ENCODE measurements around the gene FAAP20. TPM values are rescaled to one million over a fixed set of nuclear protein-coding genes. Genes with fewer than 3 reads are reported as not detected.

The FAAP20 gene
- total and polyA plus RNA-seq, 10 of the 15 experiments (the other 5 are each of a cell fraction or from before 2014, with no cell fraction given) = 0.79 to 91.8 (median 20.9) TPM

DNA sequence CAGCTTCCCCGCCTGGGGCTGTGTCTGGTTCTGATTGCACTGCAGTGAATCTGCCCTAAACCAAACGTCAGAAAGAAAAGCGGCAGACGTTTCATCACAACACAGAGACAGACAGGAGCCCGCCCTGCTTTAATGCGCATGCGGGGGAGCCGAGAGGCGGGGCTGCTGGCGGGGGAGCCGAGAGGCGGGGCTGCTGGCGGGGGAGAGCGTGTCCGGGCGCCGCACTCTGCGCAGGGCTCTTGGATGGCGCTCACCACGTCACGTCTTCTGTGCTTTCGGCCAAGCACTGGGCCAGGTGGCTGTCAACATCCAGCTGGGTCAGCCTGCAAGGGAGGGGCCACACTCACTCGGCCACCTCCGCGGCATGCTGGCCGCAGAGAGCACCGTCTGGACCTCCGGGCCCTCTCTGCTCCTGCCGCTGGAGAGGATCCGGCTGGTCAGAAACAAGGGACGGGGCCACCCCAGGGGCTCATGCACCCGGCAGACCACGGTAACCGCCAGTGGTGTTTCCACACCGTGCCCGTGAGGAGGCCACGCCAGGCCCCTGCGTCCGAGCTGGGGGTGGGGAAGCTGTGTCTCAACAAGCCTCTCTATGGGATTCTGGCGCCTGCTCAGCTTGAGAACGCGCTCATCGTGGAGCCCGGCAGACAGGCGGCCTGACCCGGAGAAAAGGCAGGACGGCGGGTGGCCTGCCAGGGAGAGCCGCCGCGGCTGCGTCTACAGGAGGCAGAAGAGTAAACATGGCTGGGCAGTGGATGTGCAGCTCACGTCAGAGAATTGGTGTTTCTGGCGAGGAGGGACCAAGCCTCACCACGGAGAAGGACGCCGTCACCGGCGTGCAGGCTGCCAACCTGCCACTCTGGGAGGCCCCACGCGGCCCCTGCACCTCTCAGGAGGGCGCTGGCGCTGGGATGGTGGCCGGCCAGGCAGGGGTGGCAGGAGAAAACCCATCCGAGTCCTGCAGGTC lies 4.8 kb downstream of the FAAP20 start:
- Histone ChIP-seq H2AFZ (ENCODE audit: control insufficient read depth, low read depth, low read length) (peak overlapping the region; percentile 37; the same call in 1 of the 2 replicates), H3K9me3 (replicated peaks; ENCODE audit: control insufficient read depth, insufficient read depth, low read length) (no peaks in the 10 kb centered on the region), H3K4me1 (ENCODE audit: control insufficient read depth, insufficient read depth, low read length) (no peaks in the 10 kb centered on the region), H3K27me3 (replicated peaks in 1 of 2; ENCODE audit: control insufficient read depth in 2 of 2, insufficient read depth in 2 of 2, low read length in 1 of 2) (no peaks in the 10 kb centered on the region), H3K4me3 (peak overlapping the region; percentile 32; the same call in 1 of the 2 replicates), H3K27ac (ENCODE audit: control insufficient read depth, insufficient read depth) (peak overlapping the region; percentile 42; the same call in 1 of the 2 replicates), H4K20me1 (ENCODE audit: control insufficient read depth, insufficient read depth) (no peaks in the 10 kb centered on the region), H3K4me2 (ENCODE audit: control insufficient read depth, insufficient read depth) (peak overlapping the region; percentile 75), H3K36me3 (ENCODE audit: control insufficient read depth in 2 of 2, insufficient read depth in 2 of 2, low read length in 1 of 2) (no peaks in the 10 kb centered on the region; a peak in 1 of 4 replicates), H3K79me2 (ENCODE audit: control insufficient read depth, insufficient read depth, low read length) (peaks cover 1% of the 10 kb centered on the region), H3K9ac (ENCODE audit: control insufficient read depth, insufficient read depth, low read length) (peak overlapping the region; percentile 29; the same call in 1 of the 2 replicates)
- BruUV-seq (replicated peaks) = no TSS peak
- SMC1A ChIA-PET (ENCODE audit: uncharacterized antibody, unreplicated experiment) = no interaction called here
- DNase-seq (ENCODE audit: low read depth, low spot score) = no peak
- ATAC-seq = peak; percentile 96
- CTCF ChIA-PET = interaction anchor here (0.6 to 1.7 kb wide), 2 partner anchors 192 to 287 kb away, joined by 3 to 7 read pairs; no protein-coding TSS in a partner anchor
- in situ Hi-C loops (cut with MboI) = loop anchor here (5.0 to 10.0 kb wide), 2 partner anchors 198 to 1235 kb away; no protein-coding TSS in a partner anchor
- POLR2A ChIA-PET = interaction anchor here (0.6 to 1.1 kb wide), 2 partner anchors 9 to 96 kb away, joined by 5 read pairs; no protein-coding TSS in a partner anchor
- FAIRE-seq = no peak
- RAD21 ChIA-PET (ENCODE audit: unreplicated experiment) = no interaction called here
- 67% methylated on average over 54 of the region's 65 CpGs for WGBS (ENCODE audit: insufficient coverage, insufficient replicate concordance, low lambda C conversion rate, missing lambda C conversion rate)
- intact Hi-C loops (cut with micrococcal nuclease; ENCODE audit: unreplicated experiment) = no loop called here
- TF ChIP-seq TBL1XR1 (IDR thresholded peaks at IDR 0.05; ENCODE audit: low read depth, low read length) (no peak), ZNF207 (IDR thresholded peaks at IDR 0.05; ENCODE audit: borderline replicate concordance) (no peak), TCF3 (IDR thresholded peaks at IDR 0.05; ENCODE audit: borderline replicate concordance, insufficient read depth, low read depth, low read length) (no peak), CREB1 (IDR thresholded peaks at IDR 0.05; ENCODE audit: low read depth) (peak; percentile 14; the same call in 1 of the 2 replicates), RAD51 (IDR thresholded peaks at IDR 0.05) (no peak), IKZF2 (IDR thresholded peaks at IDR 0.05) (no peak), POLR2A (IDR thresholded peaks at IDR 0.05; ENCODE audit: low read depth, low read length) (peak; percentile 70), CHD2 (IDR thresholded peaks at IDR 0.05; ENCODE audit: borderline replicate concordance, low read depth, low read length) (0 out of 2 replicates have a peak, but pooled peaks have one; percentile 28), CREM (IDR thresholded peaks at IDR 0.05; ENCODE audit: low read depth) (peak; percentile 46; the same call in 1 of the 2 replicates), HDGF (IDR thresholded peaks at IDR 0.05) (peak; percentile 34; the same call in 1 of the 2 replicates), ZZZ3 (IDR thresholded peaks at IDR 0.05; ENCODE audit: control insufficient read depth, insufficient read length, low read depth) (no peak), BHLHE40 (IDR thresholded peaks at IDR 0.05; ENCODE audit: borderline replicate concordance in 1 of 2, low read depth in 2 of 2, low read length in 1 of 2) (0 out of 4 replicates have a peak, but pooled peaks of 1 of the 2 experiments have one; percentile 8), CEBPB (IDR thresholded peaks at IDR 0.05; ENCODE audit: borderline replicate concordance in 1 of 2, low read depth in 2 of 2, low read length in 2 of 2) (no peak), NRF1 (conservative IDR thresholded peaks at IDR 0.05; ENCODE audit: low read depth, low read length) (0 out of 2 replicates have a peak, but pooled peaks have one; percentile 15), NR2F1 (conservative IDR thresholded peaks at IDR 0.05) (no peak)
- TF ChIP-seq, protein P1, sequence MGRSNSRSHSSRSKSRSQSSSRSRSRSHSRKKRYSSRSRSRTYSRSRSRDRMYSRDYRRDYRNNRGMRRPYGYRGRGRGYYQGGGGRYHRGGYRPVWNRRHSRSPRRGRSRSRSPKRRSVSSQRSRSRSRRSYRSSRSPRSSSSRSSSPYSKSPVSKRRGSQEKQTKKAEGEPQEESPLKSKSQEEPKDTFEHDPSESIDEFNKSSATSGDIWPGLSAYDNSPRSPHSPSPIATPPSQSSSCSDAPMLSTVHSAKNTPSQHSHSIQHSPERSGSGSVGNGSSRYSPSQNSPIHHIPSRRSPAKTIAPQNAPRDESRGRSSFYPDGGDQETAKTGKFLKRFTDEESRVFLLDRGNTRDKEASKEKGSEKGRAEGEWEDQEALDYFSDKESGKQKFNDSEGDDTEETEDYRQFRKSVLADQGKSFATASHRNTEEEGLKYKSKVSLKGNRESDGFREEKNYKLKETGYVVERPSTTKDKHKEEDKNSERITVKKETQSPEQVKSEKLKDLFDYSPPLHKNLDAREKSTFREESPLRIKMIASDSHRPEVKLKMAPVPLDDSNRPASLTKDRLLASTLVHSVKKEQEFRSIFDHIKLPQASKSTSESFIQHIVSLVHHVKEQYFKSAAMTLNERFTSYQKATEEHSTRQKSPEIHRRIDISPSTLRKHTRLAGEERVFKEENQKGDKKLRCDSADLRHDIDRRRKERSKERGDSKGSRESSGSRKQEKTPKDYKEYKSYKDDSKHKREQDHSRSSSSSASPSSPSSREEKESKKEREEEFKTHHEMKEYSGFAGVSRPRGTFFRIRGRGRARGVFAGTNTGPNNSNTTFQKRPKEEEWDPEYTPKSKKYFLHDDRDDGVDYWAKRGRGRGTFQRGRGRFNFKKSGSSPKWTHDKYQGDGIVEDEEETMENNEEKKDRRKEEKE (IDR thresholded peaks at IDR 0.05) = no peak
- TF ChIP-seq, protein P2, sequence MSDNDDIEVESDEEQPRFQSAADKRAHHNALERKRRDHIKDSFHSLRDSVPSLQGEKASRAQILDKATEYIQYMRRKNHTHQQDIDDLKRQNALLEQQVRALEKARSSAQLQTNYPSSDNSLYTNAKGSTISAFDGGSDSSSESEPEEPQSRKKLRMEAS (IDR thresholded peaks at IDR 0.05; ENCODE audit: low read depth, low read length) = no peak

All from GM12878 (cell line).